ENCODE results near the gene NCF4. TPM values are rescaled to one million over a fixed set of nuclear protein-coding genes. Genes with fewer than 3 reads are reported as not detected.

Gene NCF4
- total and polyA plus RNA-seq, 9 of the 15 experiments (the other 6 are each of a cell fraction or from before 2014, with no cell fraction given): 0.04 to 0.95 (median 0.33) TPM

GRCh38 chr22:36873614-36874308 is 13.0 kb downstream of the NCF4 start (continued):
- TF ChIP-seq THRB (CRISPR knock-in tag; conservative IDR thresholded peaks at IDR 0.05): no peak
- peak; percentile 45 to 54 (median 48); a peak in 5 of 6 replicates for TF ChIP-seq CTCF (IDR thresholded peaks at IDR 0.05 in 2 of 3, conservative IDR thresholded peaks at IDR 0.05 in 1 of 3; ENCODE audit: insufficient read depth in 2 of 3, low read depth in 1 of 3, low read length in 3 of 3)
- peak; percentile 32 to 42; a peak in 3 of 4 replicates for TF ChIP-seq RAD21 (CRISPR knock-in tag; conservative IDR thresholded peaks at IDR 0.05 in 1 of 2, IDR thresholded peaks at IDR 0.05 in 1 of 2)

GRCh38 chr22:36874309-36874696 is 13.5 kb downstream of the NCF4 start:
- intact Hi-C loops (cut with micrococcal nuclease): loop anchor here (5.0 to 10.0 kb wide), 2 partner anchors 103 to 170 kb away; no protein-coding TSS in a partner anchor
- in situ Hi-C loops (cut with MboI): no loop called here
- no peak overlapping the region for H2AFZ ChIP-seq (ENCODE audit: low read depth, low read length)
- DNase-seq (ENCODE audit: extremely low read depth in 1 of 4, low spot score in 3 of 4) (no peak), FAIRE-seq (no peak), ATAC-seq (no peak)
- no peaks in the 10 kb centered on the region for H3K79me2 ChIP-seq (ENCODE audit: control insufficient read depth, insufficient read depth, low read length)
- no peak overlapping the region for H3K27ac ChIP-seq (ENCODE audit: extremely low read depth, low read depth, low read length)
- H3K4me2 ChIP-seq (ENCODE audit: insufficient read depth, low read length): no peak overlapping the region
- peaks cover 4 to 25% of the 10 kb centered on the region in 2 experiments; a peak in 3 of 5 replicates for H3K27me3 ChIP-seq (ENCODE audit: control insufficient read depth in 2 of 2, insufficient read depth in 2 of 2, low read length in 2 of 2)
- H3K9ac ChIP-seq (ENCODE audit: insufficient read depth in 1 of 2, low read depth in 2 of 2, low read length in 2 of 2): no peak overlapping the region
- H3K4me1 ChIP-seq (replicated peaks in 1 of 2; ENCODE audit: control insufficient read depth in 2 of 2, insufficient read depth in 2 of 2, low read length in 2 of 2): 0 out of 5 replicates have a peak, but pooled peaks cover 0 to 2% of the 10 kb centered on the region in 2 experiments
- WGBS (ENCODE audit: insufficient coverage, low coverage, missing lambda C conversion rate): 6% methylated on average over 2 of the region's 2 CpGs
- no TSS peak for BruUV-seq (replicated peaks)
- H4K20me1 ChIP-seq (replicated peaks; ENCODE audit: control insufficient read depth, insufficient read depth, low read length): no peaks in the 10 kb centered on the region
- no peaks in the 10 kb centered on the region for H3K36me3 ChIP-seq (ENCODE audit: control insufficient read depth, insufficient read depth, low read length)
- no peaks in the 10 kb centered on the region for H3K9me3 ChIP-seq (replicated peaks; ENCODE audit: control insufficient read depth, insufficient read depth, low read depth, low read length)
- ChIA-PET CTCF (ENCODE audit: low intra/inter-chr PET ratio) (no interaction called here), POLR2A (no interaction called here)
- no peak overlapping the region for H3K4me3 ChIP-seq
- no peaks in the 10 kb centered on the region for H3K9me1 ChIP-seq (ENCODE audit: control insufficient read depth, insufficient read depth, low read length)
- TF ChIP-seq SMAD3 (CRISPR knock-in tag; conservative IDR thresholded peaks at IDR 0.05) (no peak), ZNF143 (CRISPR knock-in tag; IDR thresholded peaks at IDR 0.05) (no peak), TEAD4 (IDR thresholded peaks at IDR 0.05; ENCODE audit: low read length) (no peak), TEAD4 (CRISPR knock-in tag; IDR thresholded peaks at IDR 0.05; ENCODE audit: borderline replicate concordance) (no peak), AFF4 (CRISPR knock-in tag; IDR thresholded peaks at IDR 0.05) (no peak), RFX5 (IDR thresholded peaks at IDR 0.05; ENCODE audit: low read depth, low read length) (no peak), ATF1 (CRISPR knock-in tag; IDR thresholded peaks at IDR 0.05) (no peak), ATF1 (tag; IDR thresholded peaks at IDR 0.05) (no peak), NCOA1 (IDR thresholded peaks at IDR 0.05; ENCODE audit: low read depth) (no peak)

Data from K562 (cell line).